Breast epithelium (tissue), 3 donors: ENCODE results near the gene CD8B2.

Experiments
- CTCF ChIP-seq, 3 donors: fragments of 450-650 bp; IDR thresholded peaks; one replicate each; pipeline ENCODE4 v1.5.1; 2016 to 2017; ENCODE audit warnings: antibody characterized with exemption in 3 of 3, mild to moderate bottlenecking in 3 of 3, moderate library complexity in 3 of 3
- POLR2AphosphoS5 ChIP-seq, 3 donors: sonication (generic); formaldehyde crosslinking; IDR thresholded peaks; one replicate each; pipeline ENCODE4 v1.6.1; 2017; ENCODE audit warnings: antibody characterized with exemption in 3 of 3

GRCh38 chr2:106546391-106546990 lies 59.3 kb downstream of the CD8B2 start:
- TF ChIP-seq POLR2AphosphoS5 (IDR thresholded peaks at IDR 0.05) (no peak), CTCF (IDR thresholded peaks at IDR 0.05) (no peak)
